ENCODE measurements around the gene PTRHD1.

PTRHD1 gene

DNA sequence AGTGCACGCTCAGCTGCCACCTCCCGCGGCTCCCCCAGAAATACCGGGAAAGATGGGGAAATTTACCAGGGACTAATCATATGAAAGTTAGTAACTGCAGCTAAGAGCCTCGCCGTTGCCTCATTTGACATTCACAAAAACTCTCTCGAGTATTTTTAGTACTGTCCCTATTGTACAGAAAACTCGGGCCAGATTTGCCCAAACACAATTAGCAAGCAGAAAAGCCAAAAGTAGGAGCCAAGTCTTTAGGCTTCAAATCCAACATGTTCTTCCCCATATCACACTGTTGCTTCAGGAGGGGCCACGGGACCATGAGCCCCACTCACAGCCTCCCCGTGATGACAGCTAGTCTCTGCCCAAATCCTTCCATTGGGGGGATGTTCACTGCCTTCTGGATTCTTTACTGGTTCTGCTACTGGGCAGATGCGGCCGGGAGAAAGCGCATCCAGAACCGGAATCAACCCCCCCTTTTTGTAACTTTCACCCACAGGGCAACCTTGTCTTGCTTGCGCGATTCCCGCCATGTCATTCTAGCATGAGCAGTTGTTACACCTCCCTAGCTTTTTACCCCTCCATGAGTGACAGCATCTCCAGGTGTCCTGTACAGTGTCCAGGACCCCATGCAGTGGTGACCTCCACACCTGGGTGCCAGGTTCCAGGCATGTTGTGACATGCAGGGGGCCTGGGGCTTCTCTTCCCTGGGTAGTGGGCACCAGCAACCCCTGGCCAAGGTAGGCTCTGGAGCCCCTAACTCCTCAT is 35.2 kb upstream of the PTRHD1 start:
- DNase-seq: no peak

DNA sequence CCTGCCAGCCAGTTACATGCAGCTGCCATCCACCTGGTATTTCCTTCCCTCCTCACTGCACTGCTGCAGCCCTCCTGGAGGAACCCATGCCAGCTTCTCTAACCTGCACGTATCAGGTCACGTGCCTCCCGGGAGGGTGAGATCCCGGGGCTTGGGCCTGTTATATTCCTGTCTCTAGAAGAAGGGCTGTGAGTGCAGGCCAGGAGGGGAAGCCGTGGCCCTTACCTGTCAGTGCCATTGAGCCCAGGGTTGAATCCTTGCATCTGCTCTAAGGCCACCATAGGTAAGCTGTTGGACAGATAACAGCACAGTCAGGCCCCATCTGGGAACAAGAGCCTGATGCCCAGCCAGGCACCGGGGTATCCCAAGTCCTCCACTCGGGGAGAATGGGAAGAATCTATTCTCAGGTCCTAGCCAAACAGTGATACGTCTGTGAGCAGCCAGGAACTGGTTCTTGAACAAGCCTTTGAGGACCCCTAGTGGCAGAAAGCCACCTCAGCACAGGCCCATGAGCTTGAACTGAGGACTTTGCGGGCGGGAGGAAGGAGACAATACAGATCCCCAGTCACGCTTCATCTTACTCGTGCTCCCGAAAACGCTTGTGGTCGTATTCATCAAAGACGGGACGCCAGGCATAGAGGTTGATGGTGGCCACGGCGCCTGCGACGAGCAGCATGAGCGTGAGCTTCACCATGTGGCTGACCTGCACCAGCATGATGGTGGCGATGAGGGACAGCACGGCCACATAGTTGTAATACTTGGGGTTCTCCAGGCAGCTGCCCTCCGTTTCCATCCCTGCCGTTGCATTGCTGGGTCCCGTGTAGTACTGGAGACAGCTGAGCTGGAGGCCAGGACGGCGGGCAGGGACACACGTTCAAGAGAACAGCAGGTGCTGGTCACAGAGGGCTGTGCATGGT is 34.4 kb upstream of the PTRHD1 start:
- peak; percentile 66 for DNase-seq

DNA sequence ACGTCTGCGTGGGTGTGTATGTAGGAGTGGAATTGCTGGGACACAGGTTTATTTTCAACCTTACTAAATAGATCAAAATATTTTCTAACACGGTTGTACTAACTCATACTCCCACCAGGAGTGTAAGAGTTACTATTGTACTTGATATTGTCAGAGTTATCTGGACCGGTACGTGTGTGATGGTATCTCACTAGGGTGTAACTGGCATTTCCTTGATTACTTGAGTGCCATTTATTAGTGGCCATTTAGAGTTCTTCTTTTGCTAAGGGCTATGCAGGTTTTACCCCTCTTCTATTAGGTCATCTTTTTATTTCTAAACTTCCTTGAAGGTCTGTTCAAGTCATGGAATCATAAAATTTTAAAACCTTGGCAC is 33.6 kb upstream of the PTRHD1 start:
- no peak for DNase-seq

DNA sequence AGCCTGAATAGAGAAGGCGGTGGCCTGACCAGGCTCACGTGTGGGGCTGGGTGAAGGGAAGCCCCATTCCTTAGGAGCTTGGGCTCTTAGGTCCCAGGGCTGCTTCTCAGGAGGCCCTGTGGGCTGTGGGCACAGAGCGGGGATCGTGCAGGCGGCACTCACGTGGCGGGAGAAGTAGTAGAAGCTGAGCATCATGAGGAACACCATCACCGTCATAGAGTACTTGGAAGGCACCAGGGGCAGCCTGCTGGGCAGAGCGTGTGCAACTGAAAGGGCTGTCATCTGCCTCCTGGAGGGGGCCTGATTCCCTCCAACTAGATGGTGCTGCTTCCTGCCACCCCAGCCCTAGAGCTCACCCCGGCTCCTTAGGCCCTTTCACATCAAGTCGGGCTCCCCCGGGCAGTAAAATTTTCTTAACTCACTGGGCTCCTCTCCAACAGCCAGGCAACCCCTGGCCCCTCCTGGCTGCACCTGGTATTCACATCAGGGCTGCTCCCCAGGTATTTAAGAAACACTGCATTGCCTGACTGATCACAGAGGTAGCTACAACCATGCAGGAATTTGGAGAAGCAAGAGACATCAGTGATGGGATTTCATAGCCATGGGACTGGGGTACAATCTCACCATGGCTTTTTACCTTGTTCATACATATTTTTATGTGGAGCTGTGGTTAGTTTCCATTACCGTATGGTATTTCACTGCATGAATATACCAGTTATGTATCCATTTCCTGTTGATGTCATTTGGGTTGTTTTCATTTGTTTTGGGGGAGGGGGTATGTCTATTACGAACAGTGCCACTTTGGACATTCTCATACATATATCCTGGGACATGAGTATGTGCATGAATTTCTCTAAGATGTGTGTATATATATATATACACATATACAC is 32.9 kb upstream of the PTRHD1 start:
- DNase-seq: no peak

DNA sequence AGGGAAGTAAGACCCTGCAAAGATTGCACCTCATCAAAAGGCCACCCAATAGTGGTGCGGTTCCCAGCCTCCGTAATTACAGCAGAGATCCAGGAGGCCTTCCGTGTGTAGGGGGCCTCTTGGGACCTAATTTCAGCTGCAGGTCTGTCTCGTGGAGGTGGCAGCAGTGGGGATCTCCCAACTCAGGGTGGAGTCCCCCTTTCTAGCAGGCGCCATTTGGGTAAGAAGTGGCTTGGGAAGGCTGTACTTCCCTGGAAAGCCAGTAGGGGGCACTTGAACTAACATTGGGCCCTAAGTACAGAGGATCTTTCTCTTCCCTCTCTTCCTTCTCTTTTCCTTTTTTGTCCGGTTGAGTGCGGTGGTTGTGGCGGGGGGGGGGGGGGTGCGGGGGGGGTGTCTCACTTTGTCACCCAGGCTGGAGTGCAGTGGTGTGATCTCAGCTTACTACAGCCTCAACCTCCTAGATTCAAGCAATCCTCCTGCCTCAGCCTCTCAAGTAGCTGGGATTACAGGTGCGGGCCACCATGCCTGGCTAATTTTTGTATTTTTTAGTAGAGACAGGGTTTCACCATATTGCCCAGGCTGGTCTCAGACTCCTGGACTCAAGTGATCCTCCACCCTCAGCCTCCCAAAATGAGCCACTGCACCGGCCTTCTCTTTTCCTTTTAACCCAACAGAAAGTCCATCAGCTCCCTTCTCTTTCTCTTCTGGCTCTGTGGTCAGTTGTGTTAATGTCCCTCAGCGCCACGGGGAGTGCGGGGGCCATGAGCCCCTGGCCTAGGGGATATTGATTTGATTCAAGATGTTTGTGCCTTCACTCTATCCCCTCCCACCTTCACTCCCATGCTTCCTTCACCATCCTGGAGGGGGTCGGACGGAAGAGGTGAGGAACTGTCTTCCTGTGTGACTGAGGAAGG is 32.0 kb upstream of the PTRHD1 start:
- DNase-seq: no peak

DNA sequence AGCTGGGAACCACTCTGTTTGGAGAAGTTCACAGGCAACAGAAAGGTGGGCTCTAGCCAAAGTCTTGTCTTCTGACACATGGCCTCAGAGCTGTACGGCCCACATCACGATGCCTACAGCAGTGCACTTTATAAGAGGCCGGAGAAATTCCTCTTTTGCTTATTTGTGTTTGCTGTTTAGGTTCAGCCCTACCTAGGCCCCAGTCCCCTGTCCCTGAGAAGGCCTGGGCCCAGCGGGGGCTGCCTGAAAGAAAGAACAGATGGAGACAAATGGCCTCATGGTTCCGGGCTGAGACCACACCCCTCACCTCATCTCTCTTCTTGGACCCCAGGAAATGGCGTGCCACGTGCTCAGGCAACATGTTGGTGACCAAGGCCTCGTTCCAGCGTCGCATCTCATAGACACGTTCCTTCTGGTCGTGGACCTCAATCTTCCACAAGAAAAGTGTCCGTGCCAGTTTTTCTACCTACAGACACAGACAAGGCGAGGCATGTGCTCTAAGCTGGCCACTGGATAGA is 30.9 kb upstream of the PTRHD1 start:
- DNase-seq: no peak

DNA sequence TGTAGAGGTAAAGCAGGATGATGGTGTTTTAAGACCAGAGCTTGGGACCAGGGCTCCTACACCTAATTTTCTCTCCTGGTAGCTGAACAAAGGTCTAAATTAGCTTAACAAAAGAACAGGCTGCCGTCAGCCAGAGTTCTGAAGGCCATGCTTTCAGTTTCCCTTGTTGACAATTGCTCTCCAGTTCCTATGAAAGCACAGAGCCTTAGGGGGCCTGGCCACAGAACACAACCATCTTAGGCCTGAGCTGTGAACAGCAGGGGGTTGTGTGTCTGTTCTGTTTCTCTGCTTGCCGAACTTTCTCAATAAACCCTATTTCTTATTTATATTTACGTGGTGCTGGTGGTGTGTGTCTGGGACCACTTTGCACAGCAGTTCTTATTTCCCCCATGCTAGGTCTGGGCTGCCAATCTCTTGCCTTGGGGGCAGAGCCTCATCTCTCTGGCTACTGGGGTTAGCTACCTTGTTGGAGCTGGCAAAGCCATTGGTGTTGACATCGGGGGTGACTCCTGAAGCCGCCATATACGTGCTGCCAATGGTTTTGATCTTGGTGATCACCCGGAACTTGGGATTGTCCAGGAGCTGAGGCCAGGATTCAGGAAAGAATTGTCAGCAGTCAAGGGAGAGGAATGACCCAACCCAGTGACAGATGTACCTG is 29.0 kb upstream of the PTRHD1 start:
- DNase-seq: no peak

DNA sequence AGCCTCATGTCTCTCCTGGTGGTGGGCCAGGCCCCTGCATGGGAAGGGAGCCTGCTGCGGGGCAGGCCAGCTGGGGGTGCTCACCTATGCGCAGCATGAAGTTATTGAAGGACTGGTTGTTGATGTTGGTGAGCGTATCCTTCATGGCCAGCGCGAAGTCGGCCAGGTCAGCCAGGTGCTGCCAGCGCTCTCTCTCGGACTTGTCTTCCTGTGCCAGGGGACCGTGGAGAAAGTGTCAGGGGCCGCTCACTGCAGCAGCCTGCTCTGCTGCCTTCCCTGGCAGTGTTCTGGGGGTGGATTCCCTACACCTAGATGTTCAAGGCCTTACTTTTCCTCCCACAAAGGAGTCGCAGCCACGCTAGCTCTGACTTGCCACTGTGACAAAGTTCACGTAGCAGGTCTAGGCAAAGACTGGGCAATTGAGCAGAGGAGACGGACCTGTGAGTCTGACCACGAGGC is 28.3 kb upstream of the PTRHD1 start:
- no peak for DNase-seq

DNA sequence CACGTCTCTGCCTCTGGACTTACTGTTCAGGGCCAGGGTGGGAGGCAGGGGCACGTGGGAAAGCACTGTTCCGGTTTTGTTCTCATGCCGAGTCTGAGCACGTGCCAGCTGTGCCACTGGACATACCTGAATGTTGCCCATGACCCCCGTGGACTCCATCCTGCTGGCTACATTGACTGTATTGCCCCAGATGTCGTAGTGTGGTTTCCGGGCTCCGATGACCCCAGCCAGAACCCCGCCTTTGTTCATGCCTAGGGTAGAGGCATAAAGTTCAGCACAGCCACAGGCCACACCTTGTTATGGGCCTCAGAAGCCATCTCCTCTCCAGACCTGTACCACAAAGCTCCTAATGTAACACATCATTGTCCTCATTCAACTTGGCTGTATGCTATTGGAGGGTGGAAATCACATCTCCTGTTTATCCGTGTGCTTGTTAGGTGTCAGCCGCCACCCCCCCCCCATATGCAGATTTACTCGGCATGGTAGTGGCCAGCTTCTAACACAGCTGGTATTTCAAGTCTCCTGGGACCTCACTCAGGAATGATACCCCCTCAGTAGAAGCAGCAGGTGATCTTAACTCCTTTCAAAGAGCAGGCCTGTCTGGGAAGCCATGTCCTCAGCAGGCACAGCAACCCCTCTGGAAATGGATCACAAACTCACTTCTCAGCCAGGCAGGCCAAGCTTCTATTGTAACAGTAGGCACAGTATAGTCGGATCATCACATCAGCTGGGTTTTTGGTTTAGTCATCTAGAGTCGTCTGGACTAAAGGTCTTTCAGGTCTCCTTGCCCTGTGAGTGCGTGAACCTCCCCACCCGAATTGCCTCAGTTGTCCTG is 27.6 kb upstream of the PTRHD1 start:
- DNase-seq: no peak

DNA sequence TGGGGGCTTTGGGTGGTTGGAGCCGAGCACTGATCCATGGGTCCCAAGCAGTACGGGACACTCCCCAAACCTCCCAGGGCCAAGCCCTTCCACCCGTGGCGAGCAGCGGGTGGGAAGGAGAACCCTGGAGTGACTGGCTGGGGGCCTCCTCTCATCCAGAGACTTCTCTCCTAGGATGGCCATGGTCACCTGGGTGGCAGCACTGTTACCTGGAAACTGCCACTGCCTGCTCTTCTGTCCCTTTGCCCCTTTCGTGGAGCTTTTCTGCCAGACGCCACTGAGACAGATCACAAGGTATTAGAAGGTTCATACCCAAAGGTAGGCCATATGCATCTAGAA is 27.0 kb upstream of the PTRHD1 start:
- DNase-seq: no peak

DNA sequence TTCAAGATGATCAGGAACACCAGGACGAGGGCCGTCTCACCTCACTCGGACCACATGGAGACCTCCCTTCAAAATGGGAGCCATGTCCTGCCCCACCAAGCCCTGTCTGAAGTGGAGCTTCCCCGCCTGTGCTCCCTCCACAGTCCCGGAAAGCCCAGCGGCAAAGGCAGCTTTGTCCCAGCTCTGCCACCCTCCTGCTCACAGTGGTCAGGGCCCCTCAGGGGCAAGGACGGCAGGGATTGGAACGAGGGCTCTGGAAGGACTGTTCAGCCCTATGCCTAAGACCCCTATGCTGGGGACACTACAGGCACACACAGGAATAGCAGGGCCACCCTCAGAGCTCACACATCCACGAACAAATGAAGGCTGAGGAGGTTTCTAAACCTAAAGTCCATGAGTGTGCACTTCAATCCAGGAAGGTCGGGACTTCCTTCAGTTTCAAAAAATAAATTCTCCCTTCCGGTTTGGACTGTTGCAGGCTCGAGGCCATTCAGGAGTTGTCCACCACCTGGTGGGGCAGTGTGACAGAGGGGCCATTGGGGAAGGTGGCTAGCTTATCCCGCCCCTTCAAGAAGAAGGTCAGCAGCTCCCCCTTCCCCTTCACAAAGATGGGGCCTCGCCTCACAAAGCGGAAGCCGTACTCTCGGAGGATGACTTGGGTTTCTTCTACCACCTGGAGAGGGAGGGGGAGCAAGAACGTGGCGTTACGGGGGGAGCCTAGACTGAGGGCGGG is 26.4 kb upstream of the PTRHD1 start:
- DNase-seq: no peak

DNA sequence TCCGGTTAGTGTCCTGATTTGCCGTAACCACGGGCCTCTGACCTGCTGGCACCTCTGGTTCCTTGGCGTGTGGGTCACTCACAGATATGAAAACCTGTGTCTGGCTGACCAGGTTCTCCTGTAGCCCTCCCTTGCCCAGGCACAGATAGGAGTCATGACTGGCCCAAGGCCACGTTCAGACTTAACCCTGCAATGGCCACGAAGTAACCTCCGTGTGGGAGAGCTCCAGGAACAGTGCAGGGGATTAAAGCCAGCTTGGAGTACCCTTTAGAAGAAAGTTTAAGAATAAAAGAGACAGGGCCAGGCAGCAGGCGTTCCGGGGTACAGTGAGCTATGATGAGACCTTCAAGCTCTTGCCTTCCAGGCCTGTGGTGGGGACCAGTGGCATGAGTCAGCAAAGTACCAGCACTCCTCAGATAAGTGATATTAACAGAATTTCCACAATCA is 25.6 kb upstream of the PTRHD1 start:
- DNase-seq: no peak

DNA sequence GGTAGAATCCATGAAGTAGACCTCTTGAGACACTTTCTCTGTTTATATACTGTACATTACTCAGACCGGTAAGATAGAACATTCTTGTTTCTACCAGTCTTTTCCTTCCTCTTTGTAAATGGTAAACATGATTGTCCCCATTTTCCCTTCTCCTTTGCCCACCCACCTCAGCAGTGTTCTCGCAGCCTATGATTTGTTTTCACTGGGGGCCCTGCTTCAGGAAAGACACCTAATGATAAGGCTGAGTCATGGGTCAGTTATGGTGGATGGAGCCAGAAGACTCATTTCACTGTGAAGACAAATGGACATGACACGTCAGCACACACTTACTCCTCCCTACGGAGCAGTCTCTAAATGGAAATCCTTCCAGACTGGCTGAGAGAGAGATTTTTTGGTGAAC is 23.7 kb upstream of the PTRHD1 start:
- DNase-seq: no peak

DNA sequence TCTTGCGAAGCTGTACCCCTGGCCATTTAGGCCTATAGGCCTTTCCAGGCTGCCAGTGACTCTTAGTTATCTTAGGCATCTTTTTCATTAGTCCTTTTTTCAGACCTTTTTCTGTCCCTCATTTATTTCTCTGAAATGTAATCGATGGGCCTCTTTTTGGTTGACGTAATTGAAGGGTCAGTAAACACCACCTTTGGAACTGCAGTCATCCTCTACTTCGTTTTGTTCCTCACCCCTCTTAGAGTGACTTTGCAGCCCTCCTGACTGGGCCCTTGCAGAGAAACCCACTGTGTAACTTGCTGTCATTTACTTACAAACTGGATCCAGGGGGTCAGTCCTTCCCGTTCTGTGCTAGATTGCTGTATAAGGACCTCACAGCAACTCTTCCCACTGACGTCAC is 23.2 kb upstream of the PTRHD1 start:
- DNase-seq: no peak

DNA sequence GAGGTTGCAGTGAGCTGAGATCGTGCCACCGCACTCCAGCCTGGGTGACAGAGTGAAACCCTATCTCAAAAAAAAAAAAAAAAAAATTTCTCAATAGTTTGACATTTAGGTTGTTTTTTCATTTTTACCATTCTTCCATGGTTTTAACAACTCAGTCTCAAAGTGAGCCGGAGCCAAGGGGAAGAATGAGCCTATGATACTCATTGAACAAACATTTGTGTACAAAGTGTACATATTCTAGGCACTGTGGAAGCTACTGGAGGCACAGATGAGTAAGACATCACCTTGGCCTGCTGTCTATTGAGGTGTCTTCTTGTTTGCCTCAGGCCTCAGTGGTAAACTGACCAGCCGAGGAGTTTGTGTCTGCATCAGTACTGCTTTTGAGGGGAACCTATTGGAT is 22.0 kb upstream of the PTRHD1 start:
- DNase-seq: no peak

DNA sequence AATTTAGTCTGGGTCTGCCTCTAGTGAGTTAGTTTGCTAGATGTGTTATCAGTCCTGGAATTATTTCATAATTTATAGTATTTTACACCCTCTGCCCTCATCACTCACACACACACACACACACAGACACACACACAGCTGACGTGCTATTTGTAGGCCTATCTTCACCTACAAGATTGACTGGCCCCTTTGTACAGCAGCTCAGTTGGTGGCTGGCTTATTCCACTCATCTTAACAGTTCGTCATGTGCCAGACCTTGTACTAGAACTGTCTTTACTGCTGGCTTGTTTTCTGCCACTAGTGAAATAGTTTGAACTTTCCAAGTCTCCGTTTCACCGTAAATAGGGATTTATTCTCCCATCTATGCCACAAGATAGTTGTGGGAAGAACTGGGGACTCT is 21.3 kb upstream of the PTRHD1 start:
- no peak for DNase-seq

DNA sequence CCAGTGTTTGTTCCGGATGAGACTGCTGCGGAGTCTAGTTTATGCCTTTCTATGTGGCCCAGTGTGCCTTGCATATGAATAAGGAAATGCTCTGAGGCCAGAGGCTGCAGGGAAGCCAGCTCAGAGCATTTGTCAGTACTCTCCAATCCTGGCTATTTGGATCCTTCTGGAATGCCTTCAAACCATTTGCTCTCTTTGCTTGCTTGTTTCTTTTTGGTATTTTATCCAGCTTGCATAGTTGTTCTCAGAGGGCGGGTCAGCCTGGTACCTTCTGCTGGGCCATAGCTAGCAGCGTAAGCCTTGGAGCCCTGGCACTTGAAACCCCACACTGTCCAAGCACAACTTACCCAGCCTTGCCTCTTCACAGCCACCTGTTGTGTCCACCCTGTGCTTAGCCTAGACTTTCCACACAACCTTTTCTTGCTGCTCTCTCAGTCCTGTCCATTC is 20.5 kb upstream of the PTRHD1 start:
- no peak for DNase-seq

DNA sequence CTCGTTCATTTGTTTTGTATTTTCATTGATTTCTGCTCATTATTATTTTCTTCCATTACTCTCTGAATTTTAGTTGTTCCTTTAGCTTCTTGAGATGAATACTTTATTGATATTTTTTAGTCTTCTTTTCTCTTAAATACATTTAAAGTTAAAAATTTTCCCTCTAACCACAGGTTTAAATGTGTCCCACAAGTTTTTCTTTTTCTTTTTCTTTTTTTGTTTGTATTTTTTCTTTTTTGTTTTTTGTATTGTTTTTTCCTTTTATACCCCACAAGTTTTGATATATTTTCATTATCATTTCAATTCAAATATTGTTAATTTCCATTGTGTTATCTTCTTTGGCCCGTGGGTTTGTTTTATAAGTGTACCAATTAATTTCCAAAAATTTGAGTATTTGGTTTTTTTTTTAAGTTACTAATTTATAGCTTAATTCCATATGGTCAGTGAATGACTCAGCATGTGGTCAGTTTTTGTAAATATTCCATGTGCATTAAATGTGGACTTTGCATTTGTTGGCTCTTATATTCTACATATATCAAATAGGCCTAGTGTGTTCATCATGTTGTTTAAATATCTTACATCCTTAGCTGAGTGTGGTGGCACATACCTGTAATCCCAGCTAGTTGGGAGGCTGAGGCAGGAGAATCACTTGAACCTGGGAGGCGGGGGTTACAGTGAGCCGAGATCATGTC is 16.3 kb upstream of the PTRHD1 start:
- no peak for DNase-seq

DNA sequence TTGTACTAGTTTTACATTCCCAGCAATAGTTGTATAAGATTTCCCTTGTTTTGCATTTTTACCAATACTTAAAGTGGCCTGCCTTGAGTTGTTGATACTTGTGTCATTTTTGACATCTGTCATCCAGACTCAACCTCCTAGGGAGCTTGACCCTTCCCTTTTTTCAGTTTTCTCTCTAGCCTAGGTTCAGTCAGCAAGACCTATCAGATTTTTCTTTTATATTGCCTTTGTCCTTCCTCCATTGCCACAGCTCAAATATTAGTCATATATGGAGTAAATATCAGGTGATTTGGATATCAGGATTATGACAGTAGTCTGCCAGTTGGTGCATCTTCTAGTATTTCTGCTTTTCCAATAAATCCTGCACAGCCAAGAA is 13.5 kb upstream of the PTRHD1 start:
- no peak for DNase-seq
